ENCODE results near the gene STX2.
"Not testable (repeated sequence)": the region's sequence is repeated elsewhere in the genome, so short reads cannot be mapped to it uniquely, and the experiment has no call there.

The STX2 gene

DNA sequence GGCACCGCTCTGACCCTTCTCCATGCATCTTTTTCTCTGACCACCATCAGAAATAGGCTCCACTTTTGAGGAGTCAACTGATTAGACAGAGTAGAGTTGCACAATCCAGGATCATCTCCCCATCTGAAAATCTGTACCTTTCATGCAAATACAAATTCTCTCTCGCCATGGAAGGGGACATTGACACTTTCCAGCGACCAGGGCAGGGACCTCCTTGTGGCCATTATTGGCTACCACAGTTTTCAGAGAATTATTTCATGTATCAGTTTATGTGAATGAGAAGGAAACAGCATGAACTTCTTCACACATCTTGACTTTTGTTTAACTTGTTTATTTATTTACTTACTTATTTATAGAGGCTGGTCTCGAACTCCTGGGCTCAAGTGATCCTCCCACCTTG, 19.0 kb upstream of the STX2 start:
- Histone ChIP-seq H3K4me3 (ENCODE audit: low read length) (no peak overlapping the region), H3K36me3 (ENCODE audit: insufficient read depth, low read length) (no peaks in the 10 kb centered on the region), H3K4me1 (ENCODE audit: insufficient read depth, low read length) (peaks cover 8% of the 10 kb centered on the region), H2AFZ (ENCODE audit: low read depth, low read length) (no peak overlapping the region), H3K9me3 (ENCODE audit: low read length) (peaks cover 3% of the 10 kb centered on the region), H3K27me3 (ENCODE audit: insufficient read depth, low read length) (no peaks in the 10 kb centered on the region)

- Histone ChIP-seq H3K4me3 (ENCODE audit: low read length) (no peak overlapping the region), H2AFZ (ENCODE audit: low read depth, low read length) (no peak overlapping the region), H3K36me3 (ENCODE audit: insufficient read depth, low read length) (no peaks in the 10 kb centered on the region), H3K27me3 (ENCODE audit: insufficient read depth, low read length) (no peaks in the 10 kb centered on the region), H3K4me1 (ENCODE audit: insufficient read depth, low read length) (peaks cover 15% of the 10 kb centered on the region), H3K9me3 (ENCODE audit: low read length) (peaks cover 3% of the 10 kb centered on the region)
These were observed 17.0 kb upstream of the STX2 start for GRCh38 chr12:130856088-130856487.

DNA sequence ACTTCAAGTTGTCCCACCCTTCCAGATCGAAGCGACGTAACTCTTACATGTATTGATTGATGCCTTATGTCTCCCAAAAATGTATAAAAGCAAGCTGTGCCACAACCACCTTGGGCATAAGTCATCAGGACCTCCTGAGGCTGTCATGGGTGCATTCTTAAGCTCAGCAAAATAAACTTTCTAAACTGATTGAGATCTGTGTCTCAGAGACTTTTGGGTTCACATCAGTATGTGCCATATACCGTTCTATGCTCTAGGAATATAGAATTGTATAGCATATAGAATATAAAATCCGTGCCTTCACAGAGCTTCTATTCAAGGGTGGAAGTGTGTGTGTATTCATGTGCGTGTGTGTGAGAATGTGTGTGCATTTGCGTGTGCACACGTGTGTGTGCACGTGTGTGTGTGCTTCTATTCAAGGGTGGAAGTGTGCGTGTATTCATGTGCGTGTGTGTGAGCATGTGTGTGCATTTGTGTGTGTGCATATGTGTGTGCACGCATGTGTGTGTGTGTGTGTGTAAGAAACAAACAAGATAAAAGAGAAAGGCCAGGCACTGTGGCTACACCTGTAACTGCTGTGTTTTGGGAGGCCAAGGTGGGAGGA, 11.5 kb upstream of the STX2 start:
- no peaks in the 10 kb centered on the region for H3K27me3 ChIP-seq (ENCODE audit: insufficient read depth, low read length)
- H3K9me3 ChIP-seq (ENCODE audit: low read length), result no peaks in the 10 kb centered on the region
- no peaks in the 10 kb centered on the region for H3K36me3 ChIP-seq (ENCODE audit: insufficient read depth, low read length)
- no peak overlapping the region for H3K4me3 ChIP-seq (ENCODE audit: low read length)
- H3K4me1 ChIP-seq (ENCODE audit: insufficient read depth, low read length), result peaks cover 25% of the 10 kb centered on the region
- no peak overlapping the region for H2AFZ ChIP-seq (ENCODE audit: low read depth, low read length)

GRCh38 chr12:130849561-130850417, 10.7 kb upstream of the STX2 start:
- Histone ChIP-seq H2AFZ (ENCODE audit: low read depth, low read length) (no peak overlapping the region), H3K4me1 (ENCODE audit: insufficient read depth, low read length) (peaks cover 25% of the 10 kb centered on the region), H3K27me3 (ENCODE audit: insufficient read depth, low read length) (no peaks in the 10 kb centered on the region), H3K36me3 (ENCODE audit: insufficient read depth, low read length) (no peaks in the 10 kb centered on the region), H3K4me3 (ENCODE audit: low read length) (no peak overlapping the region), H3K9me3 (ENCODE audit: low read length) (no peaks in the 10 kb centered on the region)

- not testable (repeated sequence) for H3K9me3 ChIP-seq (ENCODE audit: low read length); H3K36me3 ChIP-seq (ENCODE audit: insufficient read depth, low read length); H3K4me3 ChIP-seq (ENCODE audit: low read length); H2AFZ ChIP-seq (ENCODE audit: low read depth, low read length); H3K27me3 ChIP-seq (ENCODE audit: insufficient read depth, low read length)
- H3K4me1 ChIP-seq (ENCODE audit: insufficient read depth, low read length), result peaks cover 25% of the 10 kb centered on the region
These were observed 9.8 kb upstream of the STX2 start for GRCh38 chr12:130848785-130849305.

- peaks cover 17% of the 10 kb centered on the region for H3K4me1 ChIP-seq (ENCODE audit: insufficient read depth, low read length)
- not testable (repeated sequence) for H3K4me3 ChIP-seq (ENCODE audit: low read length); H3K27me3 ChIP-seq (ENCODE audit: insufficient read depth, low read length); H2AFZ ChIP-seq (ENCODE audit: low read depth, low read length); H3K36me3 ChIP-seq (ENCODE audit: insufficient read depth, low read length); H3K9me3 ChIP-seq (ENCODE audit: low read length)
These were observed 9.1 kb upstream of the STX2 start for GRCh38 chr12:130848105-130848504.

DNA sequence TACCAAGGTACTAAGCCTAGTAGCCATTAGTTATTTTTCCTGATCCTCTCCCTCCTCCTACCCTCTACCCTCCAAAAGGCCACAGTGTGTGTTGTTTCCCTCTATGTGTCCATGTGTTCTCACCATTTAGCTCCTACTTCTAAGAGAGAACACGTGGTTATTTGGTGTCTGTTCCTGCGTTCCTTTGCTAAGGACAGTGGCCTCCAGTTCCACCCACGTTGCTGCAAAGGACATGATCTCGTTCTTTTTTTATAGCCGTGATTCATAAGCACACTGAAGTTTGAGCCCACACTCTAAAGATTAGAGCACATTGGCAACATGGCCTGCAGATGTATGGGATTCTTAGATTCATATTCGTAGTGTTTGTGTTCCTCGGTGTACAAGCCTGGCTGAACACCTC, 8.1 kb upstream of the STX2 start:
- Histone ChIP-seq H3K27me3 (ENCODE audit: insufficient read depth, low read length) (no peaks in the 10 kb centered on the region), H3K4me3 (ENCODE audit: low read length) (no peak overlapping the region), H2AFZ (ENCODE audit: low read depth, low read length) (no peak overlapping the region), H3K4me1 (ENCODE audit: insufficient read depth, low read length) (peaks cover 10% of the 10 kb centered on the region), H3K9me3 (ENCODE audit: low read length) (no peaks in the 10 kb centered on the region), H3K36me3 (ENCODE audit: insufficient read depth, low read length) (no peaks in the 10 kb centered on the region)

DNA sequence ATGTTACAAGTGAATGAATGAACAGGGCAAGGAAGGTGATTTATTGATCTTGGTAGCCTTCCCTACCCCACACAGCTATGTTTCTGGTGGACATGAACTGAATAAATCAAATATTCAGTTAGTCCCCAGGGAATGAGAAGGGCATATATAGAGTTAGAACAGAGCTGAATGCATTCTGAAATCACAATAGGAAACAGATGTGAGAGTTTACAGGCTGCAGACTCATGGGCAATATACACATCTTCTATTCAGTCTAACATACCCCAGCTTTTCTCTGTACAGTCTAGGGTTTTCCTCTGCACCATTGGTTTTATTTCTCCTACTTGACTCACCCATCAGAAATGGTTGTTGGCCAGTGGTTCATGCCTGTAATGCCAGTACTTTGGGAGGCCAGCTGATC, 7.3 kb upstream of the STX2 start:
- no peaks in the 10 kb centered on the region for H3K36me3 ChIP-seq (ENCODE audit: insufficient read depth, low read length)

GRCh38 chr12:130839770-130840404, 837 bp upstream of the STX2 start:
- H3K36me3 ChIP-seq (ENCODE audit: insufficient read depth, low read length), result no peaks in the 10 kb centered on the region
- peaks cover 14% of the 10 kb centered on the region for H3K4me1 ChIP-seq (ENCODE audit: insufficient read depth, low read length)
- no peaks in the 10 kb centered on the region for H3K9me3 ChIP-seq (ENCODE audit: low read length)
- no peaks in the 10 kb centered on the region for H3K27me3 ChIP-seq (ENCODE audit: insufficient read depth, low read length)
- H3K4me3 ChIP-seq (ENCODE audit: low read length), result peak overlapping the region; percentile 55
- H2AFZ ChIP-seq (ENCODE audit: low read depth, low read length), result no peak overlapping the region

More for the DNA sequence above, 7.3 kb upstream of the STX2 start:
- Histone ChIP-seq H3K27me3 (ENCODE audit: insufficient read depth, low read length) (no peaks in the 10 kb centered on the region), H2AFZ (ENCODE audit: low read depth, low read length) (no peak overlapping the region), H3K4me1 (ENCODE audit: insufficient read depth, low read length) (peaks cover 10% of the 10 kb centered on the region), H3K4me3 (ENCODE audit: low read length) (no peak overlapping the region), H3K9me3 (ENCODE audit: low read length) (no peaks in the 10 kb centered on the region)

GRCh38 chr12:130838284-130838950, 633 bp downstream of the STX2 start:
- no peaks in the 10 kb centered on the region for H3K27me3 ChIP-seq (ENCODE audit: insufficient read depth, low read length)
- H2AFZ ChIP-seq (ENCODE audit: low read depth, low read length), result peak overlapping the region; percentile 8
- H3K9me3 ChIP-seq (ENCODE audit: low read length), result no peaks in the 10 kb centered on the region
- H3K36me3 ChIP-seq (ENCODE audit: insufficient read depth, low read length), result no peaks in the 10 kb centered on the region
- H3K4me1 ChIP-seq (ENCODE audit: insufficient read depth, low read length), result peaks cover 14% of the 10 kb centered on the region
- peak overlapping the region; percentile 77 for H3K4me3 ChIP-seq (ENCODE audit: low read length)

GRCh38 chr12:130835436-130835835, 3.6 kb downstream of the STX2 start:
- Histone ChIP-seq H2AFZ (ENCODE audit: low read depth, low read length) (no peak overlapping the region), H3K4me1 (ENCODE audit: insufficient read depth, low read length) (peaks cover 14% of the 10 kb centered on the region), H3K36me3 (ENCODE audit: insufficient read depth, low read length) (no peaks in the 10 kb centered on the region), H3K9me3 (ENCODE audit: low read length) (no peaks in the 10 kb centered on the region), H3K4me3 (ENCODE audit: low read length) (no peak overlapping the region), H3K27me3 (ENCODE audit: insufficient read depth, low read length) (no peaks in the 10 kb centered on the region)

DNA sequence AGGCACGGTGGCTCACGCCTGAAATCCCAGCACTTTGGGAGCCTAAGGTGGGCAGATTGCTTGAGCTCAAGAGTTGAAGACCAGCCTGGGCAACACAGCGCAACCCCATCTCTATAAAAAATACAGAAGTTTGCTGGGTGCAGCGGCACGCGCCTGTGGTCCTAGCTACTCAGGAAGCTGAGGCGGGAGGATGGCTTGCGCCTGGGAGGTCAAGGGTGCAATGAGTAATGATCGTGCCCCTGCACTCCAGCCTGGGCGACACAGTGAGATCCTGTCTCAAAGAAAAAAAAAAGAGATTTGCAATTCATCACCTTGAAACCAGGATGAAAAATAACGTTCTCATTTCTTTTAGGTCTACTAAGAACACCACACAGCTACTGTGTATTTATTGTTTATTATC, 4.0 kb downstream of the STX2 start:
- Histone ChIP-seq H3K4me3 (ENCODE audit: low read length) (no peak overlapping the region), H3K36me3 (ENCODE audit: insufficient read depth, low read length) (no peaks in the 10 kb centered on the region), H3K4me1 (ENCODE audit: insufficient read depth, low read length) (peaks cover 14% of the 10 kb centered on the region), H2AFZ (ENCODE audit: low read depth, low read length) (no peak overlapping the region), H3K27me3 (ENCODE audit: insufficient read depth, low read length) (no peaks in the 10 kb centered on the region), H3K9me3 (ENCODE audit: low read length) (no peaks in the 10 kb centered on the region)
